RWPE2 (cell line): ENCODE results near the gene KCNJ1.

Experiments
- ATAC-seq: fragments of 200-7000 bp; cut with Tn5 transposase; 3 replicates; pipeline ENCODE4 v1.9.1; 2021; ENCODE audit warnings: low read depth
- DNase-seq: peaks from one replicate; pipeline ENCODE4 v3.0.0-alpha.2; 2020; ENCODE audit warnings: low spot score
- H3K27ac ChIP-seq: fragments of 450-650 bp; 2 replicates; pipeline ENCODE4 v1.5.1; 2017; ENCODE audit warnings: mild to moderate bottlenecking; ENCODE audit not compliant: poor library complexity, severe bottlenecking
- H3K27me3 ChIP-seq: fragments of 250-450 bp; sonication (Bioruptor Pico); 2 replicates; pipeline ENCODE4 v1.5.1; 2021; ENCODE audit warnings: mild to moderate bottlenecking, moderate library complexity; ENCODE audit not compliant: insufficient read depth, poor library complexity, severe bottlenecking
- H3K36me3 ChIP-seq: fragments of 250-450 bp; sonication (Bioruptor Pico); 2 replicates; pipeline ENCODE4 v1.5.1; 2020; ENCODE audit warnings: low read depth, mild to moderate bottlenecking, moderate library complexity
- H3K4me1 ChIP-seq: fragments of 250-450 bp; sonication (Bioruptor Pico); 2 replicates; pipeline ENCODE4 v1.5.1; 2021; ENCODE audit warnings: mild to moderate bottlenecking, moderate library complexity; ENCODE audit not compliant: insufficient read depth, poor library complexity, severe bottlenecking
- H3K4me3 ChIP-seq: fragments of 250-450 bp; sonication (Bioruptor Pico); 2 replicates; pipeline ENCODE4 v1.5.1; 2021; ENCODE audit warnings: mild to moderate bottlenecking, moderate library complexity; ENCODE audit not compliant: severe bottlenecking
- H3K9me3 ChIP-seq: fragments of 250-450 bp; sonication (Bioruptor Pico); 2 replicates; pipeline ENCODE4 v1.5.1; 2021; ENCODE audit warnings: mild to moderate bottlenecking, moderate library complexity; ENCODE audit not compliant: severe bottlenecking
- TF ChIP-seq, protein P1 (sequence below): fragments of 450-650 bp; IDR thresholded peaks from one replicate; pipeline ENCODE4 v1.5.1; 2017; ENCODE audit warnings: mild to moderate bottlenecking, moderate library complexity; ENCODE audit not compliant: poor library complexity, severe bottlenecking

KCNJ1 gene

DNA sequence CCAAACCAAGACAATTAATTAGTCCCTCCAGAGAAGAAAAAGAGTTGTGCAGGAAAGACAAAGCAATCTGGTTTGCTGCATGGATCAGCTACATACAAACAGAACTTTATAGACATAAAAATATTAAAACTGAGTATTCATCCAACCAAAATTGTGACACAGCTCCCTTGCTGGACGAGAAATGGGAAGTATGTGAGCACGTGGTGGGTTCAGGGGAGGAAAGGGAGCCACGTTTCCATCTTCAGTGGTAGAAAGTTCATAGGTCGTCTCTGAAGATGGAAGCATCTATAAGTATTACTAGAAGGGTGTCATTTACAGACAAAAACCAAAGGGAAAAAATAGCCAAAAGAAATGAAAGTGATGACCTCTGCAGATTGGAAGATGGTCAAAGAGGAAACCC is 17.0 kb upstream of the KCNJ1 start:
- Histone ChIP-seq H3K9me3 (no peaks in the 10 kb centered on the region), H3K36me3 (no peaks in the 10 kb centered on the region), H3K4me3 (no peak overlapping the region), H3K27ac (no peak overlapping the region), H3K4me1 (peaks cover 3% of the 10 kb centered on the region), H3K27me3 (no peaks in the 10 kb centered on the region)
- no peak for ATAC-seq
- TF ChIP-seq, protein P1, sequence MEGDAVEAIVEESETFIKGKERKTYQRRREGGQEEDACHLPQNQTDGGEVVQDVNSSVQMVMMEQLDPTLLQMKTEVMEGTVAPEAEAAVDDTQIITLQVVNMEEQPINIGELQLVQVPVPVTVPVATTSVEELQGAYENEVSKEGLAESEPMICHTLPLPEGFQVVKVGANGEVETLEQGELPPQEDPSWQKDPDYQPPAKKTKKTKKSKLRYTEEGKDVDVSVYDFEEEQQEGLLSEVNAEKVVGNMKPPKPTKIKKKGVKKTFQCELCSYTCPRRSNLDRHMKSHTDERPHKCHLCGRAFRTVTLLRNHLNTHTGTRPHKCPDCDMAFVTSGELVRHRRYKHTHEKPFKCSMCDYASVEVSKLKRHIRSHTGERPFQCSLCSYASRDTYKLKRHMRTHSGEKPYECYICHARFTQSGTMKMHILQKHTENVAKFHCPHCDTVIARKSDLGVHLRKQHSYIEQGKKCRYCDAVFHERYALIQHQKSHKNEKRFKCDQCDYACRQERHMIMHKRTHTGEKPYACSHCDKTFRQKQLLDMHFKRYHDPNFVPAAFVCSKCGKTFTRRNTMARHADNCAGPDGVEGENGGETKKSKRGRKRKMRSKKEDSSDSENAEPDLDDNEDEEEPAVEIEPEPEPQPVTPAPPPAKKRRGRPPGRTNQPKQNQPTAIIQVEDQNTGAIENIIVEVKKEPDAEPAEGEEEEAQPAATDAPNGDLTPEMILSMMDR: no peak
- no peak for DNase-seq

DNA sequence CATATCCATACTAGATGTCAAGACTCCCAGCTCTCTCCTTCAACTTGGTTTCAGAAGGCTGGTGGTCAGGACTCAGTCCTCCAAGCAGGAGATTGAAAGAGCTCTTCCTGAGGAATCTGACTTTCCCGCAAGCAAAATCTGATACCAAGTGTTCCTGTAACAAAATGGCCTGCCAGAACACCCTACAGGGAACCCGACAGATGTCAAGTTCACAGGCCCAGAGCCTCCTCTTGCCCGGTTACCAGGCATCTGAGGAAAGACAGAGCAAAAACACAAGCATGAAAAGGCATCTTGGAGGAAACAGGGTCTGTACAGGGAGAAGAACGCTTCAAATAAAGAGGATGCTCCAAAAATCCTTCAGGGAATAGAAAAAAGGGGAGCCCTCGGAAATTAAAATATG is 15.4 kb upstream of the KCNJ1 start:
- Histone ChIP-seq H3K4me1 (no peaks in the 10 kb centered on the region), H3K27me3 (no peaks in the 10 kb centered on the region), H3K27ac (no peak overlapping the region), H3K4me3 (no peak overlapping the region), H3K36me3 (no peaks in the 10 kb centered on the region), H3K9me3 (no peaks in the 10 kb centered on the region)
- ATAC-seq (no peak), DNase-seq (no peak)
- TF ChIP-seq, protein P1: no peak

DNA sequence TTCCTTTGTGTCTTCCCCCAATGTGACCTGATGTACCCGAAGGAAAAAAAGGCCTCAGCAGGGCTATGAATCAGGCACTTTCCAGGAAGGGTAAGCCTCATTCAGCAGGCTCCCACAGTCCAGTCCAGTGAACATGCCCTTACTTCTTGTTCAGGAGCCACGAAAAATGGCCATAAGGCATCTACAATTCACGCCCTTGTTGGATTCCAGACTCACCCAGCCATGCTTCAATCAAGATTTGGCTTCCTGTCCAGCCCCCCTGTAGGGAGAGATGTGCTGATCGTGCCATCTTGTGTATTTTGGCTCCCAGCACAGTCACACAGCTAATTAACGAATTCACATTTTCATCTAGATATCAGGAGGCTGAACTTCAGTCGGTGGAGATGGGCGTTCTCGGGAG is 14.1 kb upstream of the KCNJ1 start:
- ATAC-seq: no peak

DNA sequence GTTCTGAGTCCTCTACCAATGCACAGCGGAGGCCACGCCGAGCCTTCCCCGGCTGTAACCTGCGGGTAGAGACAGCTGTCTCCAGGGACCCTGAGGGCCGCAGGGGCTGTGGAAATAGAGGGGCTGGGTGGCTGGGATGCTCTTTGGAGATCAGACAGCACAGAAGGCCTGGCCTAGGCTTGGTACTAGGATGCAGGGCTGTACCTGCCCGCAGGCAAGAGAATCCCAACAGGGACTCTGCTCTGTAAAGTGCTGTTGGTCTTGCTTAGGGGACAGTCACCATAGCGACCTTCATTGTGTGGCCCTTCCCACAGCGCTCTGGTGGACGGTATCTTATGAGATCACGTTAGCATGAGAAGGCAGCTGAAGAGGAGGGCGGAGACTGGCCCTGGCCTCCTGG is 12.7 kb upstream of the KCNJ1 start:
- Histone ChIP-seq H3K4me1 (no peaks in the 10 kb centered on the region), H3K27ac (no peak overlapping the region), H3K27me3 (no peaks in the 10 kb centered on the region), H3K9me3 (no peaks in the 10 kb centered on the region), H3K4me3 (no peak overlapping the region), H3K36me3 (no peaks in the 10 kb centered on the region)
- DNase-seq (no peak), ATAC-seq (no peak)
- TF ChIP-seq, protein P1: no peak

More for the DNA sequence above, 14.1 kb upstream of the KCNJ1 start:
- H3K27me3 ChIP-seq: no peaks in the 10 kb centered on the region
- H3K9me3 ChIP-seq: no peaks in the 10 kb centered on the region
- no peak overlapping the region for H3K27ac ChIP-seq
- TF ChIP-seq, protein P1: no peak
- H3K36me3 ChIP-seq: no peaks in the 10 kb centered on the region
- no peak for DNase-seq
- H3K4me1 ChIP-seq: no peaks in the 10 kb centered on the region
- H3K4me3 ChIP-seq: no peak overlapping the region

DNA sequence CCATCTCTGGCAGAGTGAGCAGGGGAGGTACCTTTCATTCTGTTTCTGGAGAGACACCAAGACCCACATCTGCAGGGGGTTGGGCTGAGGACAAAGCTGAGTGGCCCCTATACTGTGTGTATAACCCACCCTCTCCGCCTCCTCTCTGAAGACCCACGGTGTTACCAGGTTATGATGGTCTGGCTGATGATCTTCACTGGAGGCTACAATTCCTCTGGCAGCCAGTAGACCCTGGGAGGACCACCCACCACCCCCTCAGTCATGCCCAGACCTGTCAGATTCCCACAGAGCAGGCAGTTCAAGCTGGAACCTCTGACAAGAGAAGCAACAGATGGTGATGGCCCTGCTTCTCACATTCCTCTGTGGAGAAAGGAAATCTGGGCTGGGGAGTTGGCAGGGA is 11.4 kb upstream of the KCNJ1 start:
- H3K27ac ChIP-seq: no peak overlapping the region
- no peak overlapping the region for H3K4me3 ChIP-seq
- no peaks in the 10 kb centered on the region for H3K27me3 ChIP-seq
- no peaks in the 10 kb centered on the region for H3K4me1 ChIP-seq
- TF ChIP-seq, protein P1: no peak
- no peak for DNase-seq
- no peaks in the 10 kb centered on the region for H3K9me3 ChIP-seq
- no peaks in the 10 kb centered on the region for H3K36me3 ChIP-seq
- no peak for ATAC-seq
